A673 (cell line): ENCODE measurements around the gene ADCYAP1. TPM values are rescaled to one million over a fixed set of nuclear protein-coding genes. Genes with fewer than 3 reads are reported as not detected.

Experiments used
- BruUV-seq: library from RNA; stranded (reverse); fragments of 400-500 nt; replicated peaks from 2 replicates; lab custom pipeline; 2021; lab: Mats Ljungman, UMichigan
- CTCF ChIA-PET: fragments of 300-600 bp; sonication (Branson Sonifier 250); formaldehyde crosslinking; loops from one replicate; lab custom pipeline; 2022; ENCODE audit warnings: antibody characterized with exemption; lab: Charles Lee
- POLR2A ChIA-PET: fragments of 300-600 bp; sonication (Branson Sonifier 250); formaldehyde crosslinking; loops from one replicate; lab custom pipeline; 2022; ENCODE audit warnings: antibody characterized with exemption; ENCODE audit not compliant: low non-redundant PET; lab: Charles Lee
- DNase-seq: peaks from one replicate; pipeline ENCODE4 v3.0.0-alpha.2; 2015; ENCODE audit warnings: low spot score
- H3K27ac ChIP-seq: fragments of 200-600 bp; sonication (generic); 2 replicates; pipeline ENCODE4 v1.5.1; 2016; ENCODE audit warnings: mixed run types, low read depth, mild to moderate bottlenecking, mixed read lengths, antibody characterized with exemption, low read length; ENCODE audit not compliant: poor library complexity, severe bottlenecking
- H3K27me3 ChIP-seq: fragments of 200-600 bp; sonication (generic); replicated peaks from 2 replicates; pipeline ENCODE4 v1.6.1; 2017; ENCODE audit warnings: mixed run types, low read depth, mild to moderate bottlenecking, mixed read lengths, antibody characterized with exemption, low read length; ENCODE audit not compliant: insufficient read depth, poor library complexity
- H3K36me3 ChIP-seq: fragments of 200-600 bp; sonication (generic); 2 replicates; pipeline ENCODE4 v1.6.1; 2016; ENCODE audit warnings: mixed run types, mild to moderate bottlenecking, mixed read lengths, antibody characterized with exemption, low read length; ENCODE audit not compliant: insufficient read depth, poor library complexity, severe bottlenecking
- H3K4me1 ChIP-seq: fragments of 200-600 bp; sonication (generic); 2 replicates; pipeline ENCODE4 v1.6.1; 2017; ENCODE audit warnings: mixed run types, mild to moderate bottlenecking, mixed read lengths, antibody characterized with exemption, low read length; ENCODE audit not compliant: insufficient read depth, poor library complexity, severe bottlenecking
- H3K4me3 ChIP-seq: fragments of 200-600 bp; sonication (generic); 2 replicates; pipeline ENCODE4 v1.5.1; 2016; ENCODE audit warnings: low read depth, mixed run types, mild to moderate bottlenecking, mixed read lengths, low read length; ENCODE audit not compliant: poor library complexity, severe bottlenecking
- H3K9me3 ChIP-seq: fragments of 200-600 bp; sonication (generic); 2 replicates; pipeline ENCODE4 v1.6.1; 2016; ENCODE audit warnings: mixed run types, low read depth, mild to moderate bottlenecking, mixed read lengths, antibody characterized with exemption, low read length; ENCODE audit not compliant: poor library complexity, severe bottlenecking
- EZH2 ChIP-seq: fragments of 200-600 bp; sonication (generic); IDR thresholded peaks from 2 replicates; pipeline ENCODE4 v1.6.1; 2017; ENCODE audit warnings: borderline replicate concordance, low read depth, mild to moderate bottlenecking, mixed read lengths, antibody characterized with exemption, low read length; ENCODE audit not compliant: poor library complexity, severe bottlenecking
- intact Hi-C: fragments of 100-400 bp; cut with micrococcal nuclease; formaldehyde crosslinking; loops from one replicate; pipeline ENCODE4 v1.10.0; 2022; ENCODE audit not compliant: unreplicated experiment
- total RNA-seq: library from RNA; stranded (reverse); gene quantifications from 2 replicates; pipeline ENCODE4 v1.2.3, GENCODE V29; 2021
- TF ChIP-seq, protein P1 (sequence below): fragments of 300-800, 200-600 bp; sonication (generic); conservative IDR thresholded peaks from 2 replicates; pipeline ENCODE4 v1.5.1; 2017; ENCODE audit warnings: low read depth, mild to moderate bottlenecking, antibody characterized with exemption, low read length, moderate library complexity, mixed read lengths

ADCYAP1 gene
- total RNA-seq, 1 experiment from 2014 or later: not detected

- ChIA-PET CTCF (no interaction called here), POLR2A (no interaction called here)
- TF ChIP-seq, protein P1, sequence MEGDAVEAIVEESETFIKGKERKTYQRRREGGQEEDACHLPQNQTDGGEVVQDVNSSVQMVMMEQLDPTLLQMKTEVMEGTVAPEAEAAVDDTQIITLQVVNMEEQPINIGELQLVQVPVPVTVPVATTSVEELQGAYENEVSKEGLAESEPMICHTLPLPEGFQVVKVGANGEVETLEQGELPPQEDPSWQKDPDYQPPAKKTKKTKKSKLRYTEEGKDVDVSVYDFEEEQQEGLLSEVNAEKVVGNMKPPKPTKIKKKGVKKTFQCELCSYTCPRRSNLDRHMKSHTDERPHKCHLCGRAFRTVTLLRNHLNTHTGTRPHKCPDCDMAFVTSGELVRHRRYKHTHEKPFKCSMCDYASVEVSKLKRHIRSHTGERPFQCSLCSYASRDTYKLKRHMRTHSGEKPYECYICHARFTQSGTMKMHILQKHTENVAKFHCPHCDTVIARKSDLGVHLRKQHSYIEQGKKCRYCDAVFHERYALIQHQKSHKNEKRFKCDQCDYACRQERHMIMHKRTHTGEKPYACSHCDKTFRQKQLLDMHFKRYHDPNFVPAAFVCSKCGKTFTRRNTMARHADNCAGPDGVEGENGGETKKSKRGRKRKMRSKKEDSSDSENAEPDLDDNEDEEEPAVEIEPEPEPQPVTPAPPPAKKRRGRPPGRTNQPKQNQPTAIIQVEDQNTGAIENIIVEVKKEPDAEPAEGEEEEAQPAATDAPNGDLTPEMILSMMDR: no peak
- TF ChIP-seq EZH2: no peak
- H3K4me3 ChIP-seq: no peak overlapping the region
- H3K27me3 ChIP-seq: peaks cover 75% of the 10 kb centered on the region
- no peaks in the 10 kb centered on the region for H3K4me1 ChIP-seq
- intact Hi-C loops: no loop called here
- no TSS peak for BruUV-seq
- no peak overlapping the region for H3K27ac ChIP-seq
- H3K9me3 ChIP-seq: no peaks in the 10 kb centered on the region
- DNase-seq: no peak
- H3K36me3 ChIP-seq: no peaks in the 10 kb centered on the region
Measured at GRCh38 chr18:923144-923866, 18.6 kb downstream of the ADCYAP1 start.

GRCh38 chr18:924987-925386, 20.3 kb downstream of the ADCYAP1 start:
- intact Hi-C loops: no loop called here
- Histone ChIP-seq H3K36me3 (no peaks in the 10 kb centered on the region), H3K4me1 (no peaks in the 10 kb centered on the region), H3K9me3 (no peaks in the 10 kb centered on the region), H3K27ac (no peak overlapping the region), H3K27me3 (peaks cover 79% of the 10 kb centered on the region), H3K4me3 (no peak overlapping the region)
- CTCF ChIA-PET: no interaction called here
- no TSS peak for BruUV-seq
- TF ChIP-seq, protein P1: no peak
- no peak for TF ChIP-seq EZH2
- POLR2A ChIA-PET: no interaction called here
- DNase-seq: no peak

GRCh38 chr18:926946-927345, 22.3 kb downstream of the ADCYAP1 start:
- peaks cover 77% of the 10 kb centered on the region for H3K27me3 ChIP-seq
- intact Hi-C loops: no loop called here
- TF ChIP-seq EZH2: no peak
- TF ChIP-seq, protein P1: no peak
- H3K36me3 ChIP-seq: no peaks in the 10 kb centered on the region
- no peak overlapping the region for H3K4me3 ChIP-seq
- no peak overlapping the region for H3K27ac ChIP-seq
- BruUV-seq: no TSS peak
- DNase-seq: no peak
- H3K9me3 ChIP-seq: no peaks in the 10 kb centered on the region
- CTCF ChIA-PET: no interaction called here
- no peaks in the 10 kb centered on the region for H3K4me1 ChIP-seq
- POLR2A ChIA-PET: no interaction called here
